IMR-90 (cell line): ENCODE data around the gene ANKRD55. TPM values are rescaled to one million over a fixed set of nuclear protein-coding genes. Genes with fewer than 3 reads are reported as not detected.
A peak's percentile ranks its signal among the peaks of the same experiment; 100 is the strongest.

Experiments
- ATAC-seq: fragments of 200-7000 bp; cut with Tn5 transposase; 2 replicates; pipeline ENCODE4 v1.9.1; 2020; ENCODE audit warnings: low read depth, mild to moderate bottlenecking, moderate library complexity
- BruUV-seq: library from RNA; stranded (reverse); fragments of 400-500 nt; replicated peaks from 2 replicates; lab custom pipeline; 2021; lab: Mats Ljungman, UMichigan
- CTCF ChIA-PET: fragments of 300-600 bp; formaldehyde crosslinking; extraction: SDS; loops from one replicate; lab custom pipeline; 2021; ENCODE audit warnings: antibody characterized with exemption; lab: Yijun Ruan, JAX
- POLR2A ChIA-PET: fragments of 300-600 bp; sonication (Branson Sonifier 250); formaldehyde crosslinking; loops from one replicate; lab custom pipeline; 2022; ENCODE audit warnings: antibody characterized with exemption; ENCODE audit not compliant: unreplicated experiment; lab: Charles Lee
- DNase-seq: peaks from one replicate; pipeline ENCODE4 v3.0.0; 2013
- H2AFZ ChIP-seq: replicated peaks from 2 replicates; pipeline ENCODE3; 2013; ENCODE audit warnings: low read length, mild to moderate bottlenecking; ENCODE audit not compliant: poor library complexity
- H2AK5ac ChIP-seq: 2 replicates; pipeline ENCODE4 v1.6.1; 2013; ENCODE audit warnings: low read depth, low read length, inconsistent platforms
- H2AK9ac ChIP-seq: replicated peaks from 2 replicates; pipeline ENCODE3; 2013; ENCODE audit warnings: mild to moderate bottlenecking, low read depth, low read length, moderate library complexity; ENCODE audit not compliant: poor library complexity
- H2BK120ac ChIP-seq: 2 replicates; pipeline ENCODE4 v1.6.1; 2013; ENCODE audit warnings: low read depth, low read length, inconsistent platforms
- H2BK15ac ChIP-seq: 3 replicates; pipeline ENCODE4 v1.6.1; 2013; ENCODE audit warnings: low read depth, low read length, inconsistent platforms
- H2BK20ac ChIP-seq: 2 replicates; pipeline ENCODE4 v1.6.1; 2013; ENCODE audit warnings: low read depth, mild to moderate bottlenecking, inconsistent platforms, low read length, moderate library complexity
- H2BK5ac ChIP-seq: 2 replicates; pipeline ENCODE4 v1.6.1; 2013; ENCODE audit warnings: mild to moderate bottlenecking, low read depth, low read length, inconsistent platforms; ENCODE audit not compliant: poor library complexity, severe bottlenecking
- H3K14ac ChIP-seq: replicated peaks from 2 replicates; pipeline ENCODE4 v1.6.1; 2013; ENCODE audit warnings: low read depth, low read length, inconsistent platforms
- H3K18ac ChIP-seq: 2 replicates; pipeline ENCODE4 v1.6.1; 2013; ENCODE audit warnings: low read depth, low read length, control low read depth
- H3K23ac ChIP-seq: 2 replicates; pipeline ENCODE4 v1.6.1; 2013; ENCODE audit warnings: low read depth, low read length, inconsistent platforms
- H3K27ac ChIP-seq: 2 replicates; pipeline ENCODE4 v1.5.1; 2013; ENCODE audit warnings: mild to moderate bottlenecking, control low read depth, low read length; ENCODE audit not compliant: insufficient read depth
- H3K27me3 ChIP-seq: 2 replicates; pipeline ENCODE4 v1.6.1; 2013; ENCODE audit warnings: low read length; ENCODE audit not compliant: control insufficient read depth, insufficient read depth
- H3K36me3 ChIP-seq: 2 replicates; pipeline ENCODE4 v1.6.1; 2013; ENCODE audit warnings: low read length, mixed read lengths; ENCODE audit not compliant: control insufficient read depth, insufficient read depth
- H3K4ac ChIP-seq: 2 replicates; pipeline ENCODE4 v1.6.1; 2013; ENCODE audit warnings: low read depth, low read length, inconsistent platforms
- H3K4me1 ChIP-seq: 2 replicates; pipeline ENCODE4 v1.6.1; 2013; ENCODE audit warnings: low read length, mixed read lengths; ENCODE audit not compliant: control insufficient read depth, insufficient read depth
- H3K4me2 ChIP-seq: 2 replicates; pipeline ENCODE4 v1.6.1; 2013; ENCODE audit warnings: low read depth, mild to moderate bottlenecking, control low read depth, low read length, moderate library complexity
- H3K4me3 ChIP-seq: 2 replicates; pipeline ENCODE4 v1.5.1; 2013; ENCODE audit warnings: low read depth, mild to moderate bottlenecking, control low read depth, low read length, moderate library complexity; ENCODE audit not compliant: insufficient read depth
- H3K56ac ChIP-seq: 2 replicates; pipeline ENCODE4 v1.6.1; 2013; ENCODE audit warnings: low read length, inconsistent platforms; ENCODE audit not compliant: insufficient read depth; ENCODE audit errors: extremely low read depth
- H3K79me1 ChIP-seq, 2 experiments: 2 replicates each; pipeline ENCODE4 v1.6.1; 2013; ENCODE audit warnings: low read length in 2 of 2, inconsistent platforms in 1 of 2, low read depth in 1 of 2
- H3K9ac ChIP-seq: 2 replicates; pipeline ENCODE4 v1.6.1; 2013; ENCODE audit warnings: low read depth, low read length, control low read depth
- H3K9me1 ChIP-seq: 2 replicates; pipeline ENCODE4 v1.6.1; 2013; ENCODE audit warnings: low read length, inconsistent platforms; ENCODE audit not compliant: insufficient read depth
- H3K9me3 ChIP-seq: 2 replicates; pipeline ENCODE4 v1.6.1; 2013; ENCODE audit warnings: low read length; ENCODE audit not compliant: control insufficient read depth, insufficient read depth
- H4K20me1 ChIP-seq: 2 replicates; pipeline ENCODE4 v1.6.1; 2013; ENCODE audit warnings: low read length, inconsistent platforms; ENCODE audit not compliant: insufficient read depth
- H4K5ac ChIP-seq: 2 replicates; pipeline ENCODE4 v1.6.1; 2013; ENCODE audit warnings: mild to moderate bottlenecking, low read depth, low read length, control low read depth
- H4K8ac ChIP-seq, 2 experiments: 2 replicates each; pipeline ENCODE4 v1.6.1; 2013; ENCODE audit warnings: low read depth in 2 of 2, low read length in 2 of 2, control low read depth in 1 of 2, inconsistent platforms in 1 of 2
- H4K91ac ChIP-seq: 2 replicates; pipeline ENCODE4 v1.6.1; 2013; ENCODE audit warnings: low read depth, low read length, inconsistent platforms; ENCODE audit not compliant: insufficient read depth
- BHLHE40 ChIP-seq: fragments of 150-350 bp; IDR thresholded peaks from 2 replicates; pipeline ENCODE4 v1.6.1; 2016; ENCODE audit warnings: mild to moderate bottlenecking, low read depth, low read length
- CEBPB ChIP-seq: IDR thresholded peaks from 2 replicates; pipeline ENCODE4 v1.6.1; 2012; ENCODE audit warnings: low read depth, low read length, improper control_type of control experiment
- CHD1 ChIP-seq: IDR thresholded peaks from 2 replicates; pipeline ENCODE4 v1.6.1; 2012; ENCODE audit warnings: low read depth, low read length, improper control_type of control experiment
- CTCF ChIP-seq: conservative IDR thresholded peaks from 2 replicates; pipeline ENCODE4 v1.5.1; 2012; ENCODE audit warnings: mild to moderate bottlenecking, low read depth, low read length, improper control_type of control experiment
- MAZ ChIP-seq: IDR thresholded peaks from 2 replicates; pipeline ENCODE4 v1.6.1; 2012; ENCODE audit warnings: low read depth, mild to moderate bottlenecking, low read length, improper control_type of control experiment, moderate library complexity, borderline replicate concordance
- MXI1 ChIP-seq: IDR thresholded peaks from 2 replicates; pipeline ENCODE4 v1.6.1; 2012; ENCODE audit warnings: low read depth, mild to moderate bottlenecking, low read length, moderate library complexity, borderline replicate concordance
- SMC3 ChIP-seq: fragments of 150-350 bp; IDR thresholded peaks from 2 replicates; pipeline ENCODE4 v1.6.1; 2016; ENCODE audit warnings: low read depth, mild to moderate bottlenecking, antibody characterized with exemption, low read length, moderate library complexity
- WGBS, 2 experiments: methylation state at CpG; one replicate each; pipeline versions ENCODE4 v1.1.5 to v1.1.7; 2013; ENCODE audit warnings: missing lambda C conversion rate in 2 of 2; ENCODE audit not compliant: insufficient read length in 1 of 2; ENCODE audit errors: extremely low coverage in 2 of 2; 5-methylcytosine and 5-hydroxymethylcytosine counted together
- dilution Hi-C: fragments of 300-500 bp; cut with HindIII; formaldehyde crosslinking; loops from one replicate; pipeline ENCODE4 v1.14.3; 2018; ENCODE audit warnings: low sequenced_read_pairs; ENCODE audit not compliant: unreplicated experiment
- in situ Hi-C: fragments of 300-500 bp; cut with MboI; formaldehyde crosslinking; loops from 3 replicates; pipeline ENCODE4 v1.14.3; 2019; ENCODE audit warnings: low sequenced_read_pairs, inconsistent platforms, mixed read lengths
- intact Hi-C: fragments of 100-400 bp; cut with micrococcal nuclease; formaldehyde crosslinking; loops from 2 replicates; pipeline ENCODE4 v1.10.0; 2022
- polyA plus RNA-seq, 3 experiments: library from polyadenylated mRNA; depleted of rRNA; stranded (reverse); fragments of >200 nt; gene quantifications; 2 replicates each; pipeline ENCODE4 v1.2.3, GENCODE V29; 2012; ENCODE audit warnings: low replicate concordance in 1 of 3
- total RNA-seq: library from RNA; depleted of rRNA; stranded (reverse); fragments of >200 nt; gene quantifications from 2 replicates; pipeline ENCODE4 v1.2.3, GENCODE V29; 2012
- TF ChIP-seq, protein P1 (sequence below): fragments of 150-350 bp; IDR thresholded peaks from 2 replicates; pipeline ENCODE4 v1.6.1; 2017; ENCODE audit warnings: mild to moderate bottlenecking, antibody characterized with exemption, low read length, low read depth

ANKRD55 gene
- total and polyA plus RNA-seq, 2 of the 4 experiments (the other 2 are of a cell fraction) = not detected

- ChIA-PET CTCF (interaction anchor here (1.0 kb wide), 1 partner anchor 561 kb away, joined by 3 read pairs; no protein-coding TSS in a partner anchor), POLR2A (no interaction called here)
- Histone ChIP-seq H3K4me2 (no peak overlapping the region), H3K9me1 (peaks cover 22% of the 10 kb centered on the region), H3K9me3 (no peaks in the 10 kb centered on the region), H3K36me3 (no peaks in the 10 kb centered on the region), H2AK5ac (peak overlapping the region; percentile 94), H4K20me1 (no peaks in the 10 kb centered on the region), H4K91ac (peak overlapping the region; percentile 100), H3K4me3 (no peak overlapping the region), H3K18ac (peak overlapping the region; percentile 97), H3K79me1 (peaks cover 0 to 21% of the 10 kb centered on the region in 2 experiments; a peak in 1 of 4 replicates), H2AK9ac (peak overlapping the region; percentile 88), H3K14ac (peak overlapping the region; percentile 91), H2BK5ac (peak overlapping the region; percentile 85), H3K9ac (peak overlapping the region; percentile 4), H3K27ac (peak overlapping the region; percentile 98), H3K23ac (peak overlapping the region; percentile 86), H3K4ac (peak overlapping the region; percentile 99), H3K56ac (peak overlapping the region; percentile 76), H2BK15ac (peak overlapping the region; percentile 94; the same call in 2 of the 3 replicates), H2AFZ (peak overlapping the region; percentile 67), H3K27me3 (no peaks in the 10 kb centered on the region), H4K5ac (peak overlapping the region; percentile 88), H3K4me1 (peaks cover 26% of the 10 kb centered on the region), H2BK20ac (peak overlapping the region; percentile 98), H2BK120ac (peak overlapping the region; percentile 99), H4K8ac (peak overlapping the region; percentile 73 to 96)
- no CpG with 5 or more reads among the region's 2 CpGs for WGBS, 2 experiments
- no TSS peak for BruUV-seq
- intact Hi-C loops = no loop called here
- in situ Hi-C loops = no loop called here
- dilution Hi-C loops = no loop called here
- no peak for TF ChIP-seq CTCF
- no peak for TF ChIP-seq SMC3
- no peak for TF ChIP-seq MAZ
- no peak for TF ChIP-seq CHD1
- no peak for TF ChIP-seq BHLHE40
- TF ChIP-seq MXI1 = no peak
- no peak for TF ChIP-seq CEBPB
- TF ChIP-seq, protein P1, sequence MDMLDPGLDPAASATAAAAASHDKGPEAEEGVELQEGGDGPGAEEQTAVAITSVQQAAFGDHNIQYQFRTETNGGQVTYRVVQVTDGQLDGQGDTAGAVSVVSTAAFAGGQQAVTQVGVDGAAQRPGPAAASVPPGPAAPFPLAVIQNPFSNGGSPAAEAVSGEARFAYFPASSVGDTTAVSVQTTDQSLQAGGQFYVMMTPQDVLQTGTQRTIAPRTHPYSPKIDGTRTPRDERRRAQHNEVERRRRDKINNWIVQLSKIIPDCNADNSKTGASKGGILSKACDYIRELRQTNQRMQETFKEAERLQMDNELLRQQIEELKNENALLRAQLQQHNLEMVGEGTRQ = no peak
- DNase-seq (no peak), ATAC-seq (no peak)
Measured at GRCh38 chr5:56277573-56277972, 44.4 kb upstream of the ANKRD55 start.
